ENCODE results near the gene NCCRP1. TPM values are rescaled to one million over a fixed set of nuclear protein-coding genes. Genes with fewer than 3 reads are reported as not detected.

NCCRP1 gene
- polyA plus RNA-seq, 1 experiment, result 0.04 TPM

GRCh38 chr19:39247701-39248664 is 51.2 kb downstream of the NCCRP1 start:
- TF ChIP-seq CTCF (IDR thresholded peaks at IDR 0.05; ENCODE audit: insufficient read depth, low read depth, low read length), result no peak
- DNase-seq (ENCODE audit: low read depth), result no peak
- Histone ChIP-seq H3K4me3 (ENCODE audit: low read depth, low read length) (no peak overlapping the region), H3K36me3 (ENCODE audit: control insufficient read depth, insufficient read depth, low read length) (no peaks in the 10 kb centered on the region), H3K27me3 (ENCODE audit: control insufficient read depth, insufficient read depth, low read length) (peaks cover 31% of the 10 kb centered on the region)
- CTCF ChIA-PET, result interaction anchor here (1.8 kb wide), 1 partner anchor 12 kb away, joined by 5 read pairs; no protein-coding TSS in a partner anchor
- POLR2A ChIA-PET, result no interaction called here

GRCh38 chr19:39248806-39249205 is 52.0 kb downstream of the NCCRP1 start, which contains the start of gene IFNL4:
TSS of gene IFNL4 (minus strand) at chr19:39248856.
- CTCF ChIA-PET, result no interaction called here

GRCh38 chr19:39251081-39251480 is 54.3 kb downstream of the NCCRP1 start:
- ChIA-PET CTCF (no interaction called here), POLR2A (no interaction called here)
- TF ChIP-seq CTCF (IDR thresholded peaks at IDR 0.05; ENCODE audit: insufficient read depth, low read depth, low read length), result no peak
- no peaks in the 10 kb centered on the region for H3K36me3 ChIP-seq (ENCODE audit: control insufficient read depth, insufficient read depth, low read length)
- no peak for DNase-seq (ENCODE audit: low read depth)
- H3K4me3 ChIP-seq (ENCODE audit: low read depth, low read length), result no peak overlapping the region
- H3K27me3 ChIP-seq (ENCODE audit: control insufficient read depth, insufficient read depth, low read length), result peaks cover 34% of the 10 kb centered on the region

More at GRCh38 chr19:39248806-39249205, 52.0 kb downstream of the NCCRP1 start, which contains the start of gene IFNL4:
- no peak for DNase-seq (ENCODE audit: low read depth)
- Histone ChIP-seq H3K27me3 (ENCODE audit: control insufficient read depth, insufficient read depth, low read length) (peaks cover 31% of the 10 kb centered on the region), H3K4me3 (ENCODE audit: low read depth, low read length) (no peak within 1 kb of the TSS), H3K36me3 (ENCODE audit: control insufficient read depth, insufficient read depth, low read length) (no peaks in the 10 kb centered on the region)
- POLR2A ChIA-PET, result no interaction called here
- no peak for TF ChIP-seq CTCF (IDR thresholded peaks at IDR 0.05; ENCODE audit: insufficient read depth, low read depth, low read length)

Other genes starting within 250 kb of the NCCRP1 start
- gene FBXO17, start 221.2 kb upstream of the NCCRP1 start, polyA plus RNA-seq (2011; rRNA removed), result 14.5 and 19.5 TPM in 2 replicates
- gene FBXO27, start 164.4 kb upstream of the NCCRP1 start, polyA plus RNA-seq (2011; rRNA removed), result 4.4 and 7.0 TPM in 2 replicates
- gene ACP7, start 112.6 kb upstream of the NCCRP1 start, polyA plus RNA-seq (2011; rRNA removed), result not detected in 2 replicates
- 10.2 and 19.6 TPM in 2 replicates for gene PAK4, start 71.2 kb upstream of the NCCRP1 start, polyA plus RNA-seq (2011; rRNA removed)
- not detected in 2 replicates for gene SYCN, start 7.3 kb downstream of the NCCRP1 start, polyA plus RNA-seq (2011; rRNA removed)
- not detected in 2 replicates for gene IFNL3, start 48.0 kb downstream of the NCCRP1 start, polyA plus RNA-seq (2011; rRNA removed)
- not detected in 2 replicates for gene IFNL4, start 51.9 kb downstream of the NCCRP1 start, polyA plus RNA-seq (2011; rRNA removed)
- not detected in 2 replicates for gene IFNL2, start 71.4 kb downstream of the NCCRP1 start, polyA plus RNA-seq (2011; rRNA removed)
- not detected in 2 replicates for gene IFNL1, start 99.4 kb downstream of the NCCRP1 start, polyA plus RNA-seq (2011; rRNA removed)
- gene LRFN1, start 123.9 kb downstream of the NCCRP1 start, polyA plus RNA-seq (2011; rRNA removed), result 0.02 and 0.06 TPM in 2 replicates
- gene GMFG, start 139.1 kb downstream of the NCCRP1 start, polyA plus RNA-seq (2011; rRNA removed), result 0.50 and 0.56 TPM in 2 replicates
- gene SAMD4B, start 145.5 kb downstream of the NCCRP1 start, polyA plus RNA-seq (2011; rRNA removed), result 45.7 and 75.7 TPM in 2 replicates
- gene PAF1, start 194.1 kb downstream of the NCCRP1 start, polyA plus RNA-seq (2011; rRNA removed), result 50.2 and 51.8 TPM in 2 replicates
- gene MED29, start 194.4 kb downstream of the NCCRP1 start, polyA plus RNA-seq (2011; rRNA removed), result 28.5 and 36.6 TPM in 2 replicates
- 4.8 and 9.5 TPM in 2 replicates for gene ZFP36, start 209.9 kb downstream of the NCCRP1 start, polyA plus RNA-seq (2011; rRNA removed)
- gene PLEKHG2, start 215.7 kb downstream of the NCCRP1 start, polyA plus RNA-seq (2011; rRNA removed), result 12.5 and 20.6 TPM in 2 replicates
- gene RPS16, start 239.0 kb downstream of the NCCRP1 start, polyA plus RNA-seq (2011; rRNA removed), result 2,401 and 2,896 TPM in 2 replicates
- gene SUPT5H, start 248.6 kb downstream of the NCCRP1 start, polyA plus RNA-seq (2011; rRNA removed), result 55.2 and 81.8 TPM in 2 replicates

Data from BJ (cell line).